Hematopoietic multipotent progenitor cell treated with erythropoietin and hydrocortisone succinate and interleukin-3 and kit ligand, for 8 days (in vitro differentiated cells): Measurements from ENCODE around the gene BAIAP2L1.
"Not testable (repeated sequence)": the region's sequence is repeated elsewhere in the genome, so short reads cannot be mapped to it uniquely, and the experiment has no call there.

Experiments
- DNase-seq: peaks from one replicate; pipeline ENCODE4 v3.0.0-alpha.2; 2015

The BAIAP2L1 gene

DNA sequence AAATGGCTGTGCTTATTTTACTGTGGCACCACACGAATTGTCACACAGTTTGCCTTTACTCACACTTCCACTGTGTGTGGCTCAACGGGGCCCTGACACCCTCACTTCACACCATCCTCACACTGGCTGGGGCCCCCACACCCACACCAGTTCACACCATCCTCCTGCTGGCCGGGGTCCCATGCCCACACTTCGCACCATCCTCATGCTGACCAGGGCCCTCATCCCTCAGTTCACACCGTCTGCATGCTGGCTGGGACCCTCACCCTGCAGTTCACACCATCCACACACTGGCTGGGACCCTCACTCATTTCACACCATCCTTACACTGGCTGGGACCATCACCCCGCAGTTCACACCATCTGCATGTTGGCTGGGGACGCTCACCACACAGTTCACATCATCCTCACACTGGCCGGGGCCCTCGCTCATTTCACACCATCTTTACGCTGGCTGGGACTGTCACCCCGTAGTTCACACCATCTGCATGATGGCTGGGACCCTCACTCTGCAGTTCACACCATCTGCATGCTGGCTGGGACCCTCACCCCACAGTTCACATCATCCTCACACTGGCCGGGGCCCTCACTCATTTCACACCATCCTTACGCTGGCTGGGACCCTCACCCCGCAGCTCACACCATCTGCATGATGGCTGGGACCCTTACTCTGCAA lies 83.4 kb downstream of the BAIAP2L1 start:
- DNase-seq: no peak

DNA sequence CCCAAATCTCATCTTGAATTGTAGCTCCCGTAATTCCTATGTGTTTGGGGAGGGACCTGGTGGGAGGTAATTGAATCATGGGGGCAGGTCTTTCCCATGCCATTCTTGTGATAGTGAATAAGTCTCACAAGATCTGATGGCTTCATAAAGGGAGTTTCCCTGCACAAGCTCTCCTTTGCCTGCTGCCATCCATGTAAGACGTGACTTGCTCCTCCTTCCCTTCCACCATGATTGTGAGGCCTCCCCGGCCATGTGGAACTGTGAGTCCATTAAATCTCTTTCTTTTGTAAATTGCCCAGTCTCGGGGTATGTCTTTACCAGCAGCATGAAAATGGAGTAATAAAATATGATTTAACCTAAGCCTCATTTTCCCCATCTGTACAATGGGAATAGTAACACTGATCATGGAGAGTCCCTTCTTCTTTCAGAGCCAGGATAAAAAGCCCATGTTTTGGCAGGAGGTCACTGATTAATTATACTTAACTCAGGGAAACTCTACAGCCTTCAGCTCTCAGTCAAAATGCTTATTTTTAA lies 84.8 kb downstream of the BAIAP2L1 start:
- DNase-seq: not testable (repeated sequence)

DNA sequence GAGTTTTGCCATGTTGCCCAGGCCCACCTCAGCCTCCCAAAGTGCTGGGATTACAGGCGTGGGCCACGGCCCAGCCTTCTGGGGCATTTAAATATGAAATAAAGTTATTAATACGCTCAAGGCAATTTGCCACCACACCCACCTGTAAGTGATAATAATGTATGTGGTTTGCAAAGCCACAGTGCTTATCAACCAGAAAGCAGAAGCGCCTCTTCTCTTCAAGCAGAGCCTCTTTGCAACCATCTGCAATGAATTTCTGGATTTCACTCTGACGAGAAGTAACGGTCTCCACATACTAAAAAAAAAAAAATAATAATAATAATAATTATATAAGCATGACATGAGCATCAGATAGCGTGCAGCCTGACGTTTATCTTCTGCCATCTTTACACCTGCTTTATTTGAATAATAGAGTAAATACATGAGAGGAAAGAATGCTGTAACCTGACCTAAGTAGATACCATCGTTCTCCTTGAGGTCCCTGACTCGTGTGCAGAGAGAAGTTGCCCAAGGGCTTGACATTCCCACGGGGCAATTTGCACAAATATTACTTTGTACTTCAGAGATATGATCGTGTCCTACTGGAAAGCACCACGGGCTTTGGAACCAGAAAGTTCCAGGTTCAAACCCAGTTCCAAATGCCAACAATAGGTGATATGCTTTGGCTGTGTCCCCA lies 85.4 kb downstream of the BAIAP2L1 start:
- DNase-seq: peak; percentile 81

DNA sequence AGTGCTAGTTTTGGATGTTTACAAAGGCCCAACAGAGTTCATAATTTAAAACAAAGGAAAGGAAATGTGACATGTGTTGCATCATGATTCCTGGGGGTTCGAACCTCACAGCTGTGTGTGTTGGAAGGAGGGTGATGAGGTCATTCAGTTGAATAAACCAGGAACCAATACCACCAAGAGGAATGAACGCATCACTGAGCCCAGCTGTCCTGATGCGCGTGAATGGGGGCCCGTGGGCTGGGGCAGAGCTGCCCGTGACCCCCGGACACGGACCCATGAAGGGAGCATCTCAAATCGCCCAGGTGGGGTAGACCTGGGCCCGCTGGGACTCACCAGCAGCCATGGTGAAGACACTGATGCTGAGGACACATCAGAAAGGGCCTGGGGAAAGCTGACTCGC lies 86.4 kb downstream of the BAIAP2L1 start:
- no peak for DNase-seq

DNA sequence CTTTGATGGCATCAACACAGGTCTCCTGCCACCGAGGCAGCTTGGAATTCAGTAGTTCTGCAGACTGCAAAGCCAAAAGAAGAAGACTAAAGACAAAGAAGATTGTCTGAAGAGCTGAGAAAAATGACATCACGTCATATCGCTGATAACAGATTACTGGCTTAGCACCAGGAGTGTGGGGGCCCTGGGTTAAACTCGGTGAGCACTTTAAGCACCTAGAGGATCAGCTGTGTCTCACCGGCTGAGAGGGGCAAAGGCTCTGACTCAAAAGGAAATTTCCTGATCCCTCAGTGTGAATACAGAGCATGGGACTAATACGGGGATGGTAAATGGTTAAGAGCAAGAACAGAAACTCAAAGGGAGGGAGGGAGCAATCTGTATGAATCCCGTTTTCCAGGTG lies 88.7 kb downstream of the BAIAP2L1 start:
- no peak for DNase-seq

DNA sequence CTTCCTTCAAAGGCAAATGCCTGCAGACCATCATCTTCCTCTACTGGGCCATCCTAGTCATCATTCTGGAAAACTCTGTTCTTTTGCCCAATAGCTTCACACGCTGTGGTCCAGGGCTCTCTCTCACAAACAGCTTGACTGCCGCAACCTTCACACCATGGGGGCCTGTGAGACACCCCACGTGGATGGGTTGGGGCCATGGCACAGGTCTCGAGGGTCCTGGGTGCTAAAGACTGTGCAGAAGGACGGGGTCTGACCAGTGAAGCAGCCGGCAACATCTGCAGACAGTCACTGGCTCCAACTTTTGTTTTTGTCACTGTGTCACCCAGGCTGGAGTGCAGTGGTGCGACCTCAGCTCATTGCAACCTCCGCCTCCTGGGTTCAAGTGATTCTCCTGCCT lies 91.3 kb downstream of the BAIAP2L1 start:
- no peak for DNase-seq

DNA sequence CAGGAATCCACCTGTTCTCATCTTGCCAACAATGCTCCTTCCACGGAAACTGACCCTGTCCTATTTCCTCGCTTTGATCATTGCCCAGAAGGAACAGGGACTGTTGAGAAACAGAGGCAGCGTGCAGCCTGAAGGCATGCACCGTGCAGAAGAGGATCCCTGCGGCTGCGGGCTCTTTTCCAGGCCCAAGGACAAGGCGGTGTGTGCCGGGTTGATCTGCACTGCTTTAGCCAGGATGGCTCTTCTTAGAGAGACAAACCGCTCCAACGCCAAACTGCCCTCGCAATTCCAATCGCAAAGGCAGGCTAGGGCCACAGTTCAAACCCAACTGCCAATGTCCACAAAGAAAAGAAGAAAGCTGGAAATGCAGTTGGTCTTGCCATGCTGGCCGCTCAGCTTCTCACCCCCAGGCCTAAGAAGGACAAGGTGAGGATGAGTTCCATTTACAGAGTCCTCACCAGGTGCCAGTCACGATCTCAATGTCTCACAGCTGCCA lies 92.9 kb downstream of the BAIAP2L1 start:
- DNase-seq: no peak

DNA sequence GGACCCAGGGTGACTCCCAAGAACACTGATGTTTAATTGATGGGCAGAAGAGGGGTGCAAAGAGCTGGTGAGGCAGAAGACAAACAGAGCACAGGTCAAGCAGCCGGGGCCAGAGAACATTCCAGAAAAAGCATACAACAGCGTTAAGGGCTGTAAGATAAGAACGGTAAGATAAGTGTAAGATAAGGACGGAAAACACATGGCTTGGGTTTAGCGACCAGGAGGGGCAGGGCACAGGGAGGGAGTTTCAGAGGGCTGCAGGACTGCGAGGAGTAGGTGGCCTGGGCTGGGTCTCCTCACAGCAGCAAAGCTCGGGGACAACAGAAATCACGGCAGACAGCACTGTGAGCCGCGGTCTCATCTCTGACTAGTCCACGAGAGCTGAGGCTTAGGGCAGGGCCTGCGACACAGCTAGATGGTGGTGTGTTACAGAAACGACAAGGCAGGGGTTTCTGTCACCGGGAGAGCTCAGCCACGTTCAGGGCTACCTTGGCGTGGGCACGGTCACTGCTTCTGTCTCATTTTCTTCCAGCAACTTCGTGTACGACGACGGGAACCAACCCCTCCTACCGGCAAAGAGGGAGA lies 94.8 kb downstream of the BAIAP2L1 start:
- DNase-seq: no peak

DNA sequence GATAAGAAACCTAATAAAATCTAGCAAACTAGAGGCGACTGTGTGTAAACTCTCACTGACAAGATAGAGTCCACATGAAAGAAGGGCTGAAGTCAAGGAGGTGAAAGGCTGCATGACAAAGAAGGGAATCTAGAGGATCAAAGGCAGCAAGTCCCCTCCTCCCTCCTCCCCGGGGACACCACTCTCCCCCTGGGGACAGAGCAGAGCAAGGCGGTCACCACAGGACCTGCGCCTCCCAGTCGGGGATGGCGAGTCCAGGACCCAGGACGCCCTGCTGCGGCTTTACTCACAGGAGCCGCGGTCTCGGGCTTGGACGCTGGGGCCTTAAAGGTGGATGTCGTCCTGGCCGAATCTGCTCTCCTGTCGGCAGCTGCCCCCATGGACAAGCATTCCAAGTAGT lies 97.0 kb downstream of the BAIAP2L1 start:
- DNase-seq: no peak

DNA sequence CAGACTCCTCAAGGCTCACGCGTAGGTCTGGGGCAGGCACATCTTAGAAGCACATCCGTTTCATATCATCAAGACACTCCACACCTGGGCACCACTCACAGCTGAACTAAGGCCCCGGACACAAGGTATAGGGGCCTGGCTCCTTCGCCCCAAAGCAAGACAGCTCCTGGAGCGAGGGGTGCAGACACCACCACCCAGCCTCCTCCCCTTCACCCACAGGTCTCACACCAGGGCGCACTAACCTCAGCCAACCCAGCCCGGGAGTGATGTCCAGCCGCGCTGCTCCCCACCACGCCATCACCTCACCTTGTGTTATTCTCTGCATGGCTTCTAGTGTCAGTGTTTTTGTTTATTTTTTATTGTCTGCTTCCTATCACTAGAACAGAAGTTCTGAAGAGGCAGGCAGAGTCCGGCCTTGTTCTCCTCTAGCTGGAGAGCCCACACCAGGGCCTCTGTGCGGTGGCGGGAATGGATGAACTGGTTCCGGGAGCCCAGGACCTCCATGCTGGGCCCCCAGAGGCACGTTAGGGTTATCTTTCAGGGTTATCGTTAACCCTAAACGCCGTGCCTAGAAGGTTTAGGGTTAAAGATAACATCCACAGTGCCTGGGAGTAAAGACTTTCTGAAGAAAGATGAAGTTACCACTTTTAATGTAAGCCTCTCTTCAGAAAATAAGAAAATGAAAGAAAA lies 97.6 kb downstream of the BAIAP2L1 start:
- no peak for DNase-seq

DNA sequence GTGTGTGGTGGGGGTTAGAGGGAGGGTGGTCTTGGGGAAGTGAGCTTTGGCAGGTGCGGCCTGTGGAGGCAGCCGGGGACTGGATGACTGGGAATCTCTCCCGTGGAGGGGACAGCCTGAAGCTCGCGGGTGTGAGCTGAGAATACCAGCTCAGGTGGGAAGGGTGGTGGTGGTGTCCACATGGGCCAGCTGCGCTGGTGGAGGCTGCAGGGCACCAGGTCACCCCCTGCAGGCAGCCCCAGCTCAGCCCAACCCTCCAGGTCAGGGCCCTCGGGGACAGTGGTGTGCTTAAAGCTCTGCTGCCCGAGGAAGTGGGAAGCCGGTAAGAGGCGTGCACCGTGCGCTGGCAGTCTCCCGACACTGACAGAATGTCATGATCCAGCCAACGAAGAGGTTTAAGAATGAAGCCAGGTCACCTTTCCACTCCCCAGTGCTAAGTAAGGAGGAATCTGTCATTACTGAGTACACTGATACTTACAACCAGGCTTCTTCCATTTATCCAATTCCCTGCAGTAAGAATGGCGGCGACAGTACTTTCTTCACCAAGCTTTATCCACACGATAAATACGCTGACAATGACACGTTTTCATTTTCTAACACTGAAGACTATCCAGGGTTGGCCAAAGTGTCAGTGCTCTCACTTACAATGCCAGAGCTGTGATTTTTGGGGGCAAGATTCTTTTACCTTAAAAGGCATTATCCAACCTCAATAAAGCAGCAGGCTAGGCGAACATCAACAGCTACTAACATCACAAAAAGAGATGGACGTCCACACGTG lies 99.0 kb downstream of the BAIAP2L1 start:
- no peak for DNase-seq

DNA sequence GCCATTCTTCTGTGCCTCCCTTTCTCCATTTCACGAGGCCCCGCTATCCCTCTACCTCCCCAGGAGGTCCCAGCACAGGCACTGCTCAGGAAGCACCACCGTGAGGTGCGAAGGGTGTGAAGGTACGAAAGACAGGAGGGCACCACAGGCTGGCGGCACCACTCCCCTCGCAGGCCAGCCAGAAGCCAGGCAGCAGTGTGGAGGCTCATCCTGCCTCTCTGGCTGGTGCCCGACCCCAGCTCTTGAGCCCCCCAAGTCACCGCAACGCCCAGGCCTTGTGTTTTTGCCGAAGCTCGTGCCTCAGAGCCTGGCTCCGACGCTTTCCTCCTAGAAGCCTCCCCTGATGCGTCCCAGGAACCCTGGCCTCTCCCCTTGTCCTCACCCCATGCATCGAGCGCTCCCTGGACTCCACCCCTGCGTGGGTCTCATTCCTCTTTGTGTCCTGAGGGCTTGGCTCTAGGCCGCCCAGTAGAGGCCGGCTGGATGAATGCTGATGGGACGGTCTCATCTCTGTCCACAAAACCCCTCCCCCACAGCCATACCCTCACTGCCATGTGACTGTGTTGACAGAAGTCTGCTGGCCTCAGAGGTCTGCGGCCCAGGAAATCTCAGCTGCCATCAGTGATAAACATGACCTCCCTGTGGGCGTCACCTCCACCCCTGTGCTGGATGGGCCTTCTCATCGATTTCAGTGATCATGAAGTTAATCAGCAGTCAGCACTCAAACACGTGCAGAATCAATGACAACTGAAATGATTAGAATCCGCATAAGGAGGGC lies 100.1 kb downstream of the BAIAP2L1 start:
- no peak for DNase-seq

DNA sequence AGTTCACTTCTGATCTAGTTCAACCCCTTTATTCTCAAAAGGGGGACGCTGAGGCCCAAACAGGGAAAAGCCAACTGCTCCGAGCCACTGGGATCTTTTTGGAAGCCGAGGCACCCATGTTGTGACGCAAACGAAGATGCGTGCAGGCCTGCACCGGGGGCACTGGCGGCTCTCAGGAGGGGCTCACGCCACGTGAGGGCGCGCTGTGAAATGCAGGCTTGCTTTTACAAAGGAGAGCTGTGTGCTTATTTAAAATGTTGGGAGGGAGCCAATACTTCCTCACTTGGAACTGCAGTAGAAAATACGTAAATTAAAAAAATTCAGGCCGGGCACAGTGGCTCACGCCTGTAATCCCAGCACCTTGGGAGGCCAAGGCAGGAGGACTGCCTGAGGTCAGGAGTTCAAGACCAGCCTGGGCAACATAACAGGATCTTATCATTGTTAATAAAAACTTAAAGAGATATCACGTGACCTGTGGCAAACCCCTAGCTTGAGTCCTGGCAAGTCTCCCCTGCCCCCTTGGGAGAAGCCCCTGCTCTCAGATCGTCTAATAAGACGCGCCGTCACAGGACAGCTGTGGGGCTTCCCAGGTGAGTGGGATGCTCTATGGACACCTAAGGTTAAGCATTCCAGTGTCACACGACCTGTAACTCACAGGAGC lies 103.1 kb downstream of the BAIAP2L1 start:
- no peak for DNase-seq

DNA sequence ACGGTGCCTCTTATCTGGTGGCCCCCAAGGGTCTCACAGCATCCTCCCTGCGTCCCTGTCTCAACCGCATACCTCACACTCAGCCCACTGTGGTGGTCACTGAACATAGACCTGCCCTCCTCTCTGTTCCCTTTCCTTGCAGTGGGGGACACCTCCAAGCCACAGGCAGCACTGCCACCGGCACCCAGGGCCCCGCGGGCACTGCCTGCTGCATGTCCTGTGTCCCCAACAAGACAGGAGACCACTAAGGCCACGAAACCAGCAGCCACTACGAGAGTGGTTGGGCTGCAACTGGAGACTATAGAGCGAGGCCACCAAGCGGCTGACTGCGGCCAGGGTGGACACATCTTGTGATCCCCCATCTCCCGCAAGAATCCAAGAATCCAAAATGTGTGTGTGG lies 104.1 kb downstream of the BAIAP2L1 start:
- no peak for DNase-seq

DNA sequence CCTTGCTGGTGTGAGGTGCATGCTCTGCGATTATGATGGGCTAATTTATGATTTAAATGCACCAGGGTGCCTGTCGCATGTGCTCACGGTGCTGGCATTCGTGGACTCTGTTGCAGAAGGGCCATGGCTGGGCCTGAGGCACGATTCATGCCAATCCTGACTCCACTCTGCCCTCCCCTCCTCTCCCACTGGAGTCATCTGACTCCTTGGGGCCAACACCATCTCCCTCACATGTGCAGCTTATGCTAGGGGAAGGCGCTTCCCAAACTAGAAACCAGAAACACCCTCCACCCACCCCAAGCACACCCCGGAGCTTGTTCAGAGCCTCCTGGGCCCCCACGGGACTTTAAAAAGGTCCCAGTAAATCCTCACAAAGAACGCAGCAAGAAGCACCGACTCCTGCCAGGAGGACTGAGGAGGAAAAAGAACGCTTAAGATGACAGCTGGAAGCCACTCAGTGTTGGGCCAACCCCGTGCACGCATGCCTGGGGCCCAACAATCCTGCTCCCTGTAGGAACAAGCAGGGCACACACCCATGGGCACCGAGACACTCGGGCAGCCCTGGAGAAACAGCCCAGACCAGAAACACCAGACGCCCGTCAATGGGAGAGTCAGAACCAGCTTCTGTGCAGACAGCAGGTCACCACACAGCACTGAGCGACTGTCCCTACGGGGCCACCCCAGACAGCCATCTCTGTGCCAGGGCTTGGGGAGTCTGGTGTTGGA lies 105.3 kb downstream of the BAIAP2L1 start:
- no peak for DNase-seq

DNA sequence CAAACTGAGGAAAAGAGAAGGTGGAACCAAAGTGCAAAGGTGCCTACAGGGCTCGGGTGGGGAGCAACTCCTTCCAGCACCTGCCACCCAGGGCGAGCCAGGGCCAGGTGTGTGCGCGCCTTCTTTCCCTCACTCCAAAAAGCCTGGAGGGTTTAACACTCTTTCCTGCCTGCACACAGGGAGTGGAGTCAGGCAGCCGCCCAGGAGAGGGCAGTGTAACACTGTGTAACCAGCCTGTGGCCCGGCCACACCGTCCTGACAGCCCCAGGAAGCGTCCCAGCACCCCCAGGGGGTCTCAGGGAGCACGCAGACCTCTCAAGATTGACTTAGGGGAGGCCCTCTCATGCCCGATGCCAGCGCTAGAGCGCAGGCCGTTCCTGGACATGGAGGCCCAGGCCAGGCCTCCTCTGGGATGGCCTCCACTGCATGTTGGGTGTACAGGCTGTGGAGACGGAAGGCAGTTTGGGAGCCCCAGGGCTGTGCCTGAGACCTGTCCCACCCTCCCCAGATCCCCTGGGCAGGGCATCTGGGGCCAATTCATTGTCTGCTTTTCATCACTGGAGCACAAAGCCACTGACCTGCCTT lies 106.0 kb downstream of the BAIAP2L1 start:
- peak; percentile 38 for DNase-seq

DNA sequence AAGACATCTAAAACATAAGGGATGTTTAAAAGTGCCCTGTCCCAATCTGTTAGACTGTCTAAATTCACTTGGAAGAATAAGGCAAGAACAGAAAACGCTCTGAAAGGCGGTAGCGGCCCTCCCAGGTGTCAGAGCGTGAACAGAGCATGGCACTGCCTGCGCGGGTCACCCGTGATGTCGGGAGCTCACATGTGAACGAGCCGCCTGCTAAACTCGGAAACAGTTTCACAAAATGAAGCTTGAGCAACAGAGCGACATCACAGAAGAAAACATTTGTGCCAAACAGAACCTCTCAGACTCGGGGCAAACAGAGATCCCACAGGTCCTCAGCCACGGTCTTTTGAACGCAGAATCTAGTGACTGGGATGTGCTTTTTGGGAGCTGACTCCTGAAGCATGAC lies 106.6 kb downstream of the BAIAP2L1 start:
- DNase-seq: no peak

DNA sequence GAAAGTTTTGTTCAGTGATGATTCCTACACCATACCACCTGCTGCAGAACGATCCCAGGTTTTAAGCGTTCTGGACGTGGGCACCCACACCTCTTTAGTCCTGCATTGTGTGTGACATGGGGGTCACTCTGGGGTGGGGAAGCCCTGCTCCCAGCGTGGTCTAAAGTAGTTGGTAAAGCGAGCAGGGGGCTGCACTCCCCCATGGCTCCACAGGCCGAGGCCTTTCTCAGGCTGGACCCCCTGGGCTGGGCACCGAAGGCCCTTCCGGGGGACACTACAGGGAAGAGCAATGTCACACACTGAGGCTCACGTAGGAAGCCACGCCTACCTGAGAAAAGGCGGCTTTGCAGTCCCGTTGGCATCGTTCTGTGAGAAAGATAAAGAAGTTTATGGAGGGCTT lies 107.1 kb downstream of the BAIAP2L1 start:
- no peak for DNase-seq

DNA sequence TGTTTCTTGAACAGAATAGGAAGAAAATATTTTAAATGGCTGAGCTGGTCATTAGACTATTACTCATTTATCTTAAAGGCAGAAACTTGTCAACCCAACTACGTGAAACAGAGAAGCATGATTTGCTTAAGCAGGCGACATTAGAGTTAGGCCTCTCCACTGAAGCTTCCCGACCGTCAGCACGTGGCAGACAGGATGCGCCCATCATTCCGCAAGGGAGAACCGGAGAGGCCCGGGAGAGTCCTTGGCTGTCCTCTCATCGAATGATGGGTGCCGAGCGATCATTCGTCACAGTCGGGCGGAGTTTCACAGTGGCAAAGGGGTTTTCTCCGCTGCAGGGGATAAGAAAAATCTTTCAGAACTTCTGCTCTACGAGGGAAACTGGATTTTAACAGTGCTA lies 107.6 kb downstream of the BAIAP2L1 start:
- no peak for DNase-seq

DNA sequence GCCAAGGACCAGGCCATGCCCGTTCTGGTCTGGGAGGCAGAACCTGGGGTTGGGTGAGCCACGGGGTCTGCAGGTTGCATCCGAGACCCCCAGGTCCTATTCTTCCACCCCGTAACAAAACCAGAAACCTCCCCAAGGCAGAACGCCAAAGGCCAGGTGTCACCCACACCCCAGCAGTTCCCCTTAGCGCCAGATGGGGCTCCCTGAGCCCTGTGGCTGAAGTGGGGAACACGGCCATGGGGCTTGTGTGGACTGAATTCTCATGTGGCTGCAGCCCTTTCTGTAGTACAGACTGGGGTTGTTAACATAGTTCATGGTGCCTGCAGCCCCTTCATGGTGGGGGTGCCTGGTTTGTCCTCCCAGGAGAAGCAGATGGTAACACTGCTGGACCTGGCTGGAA lies 109.2 kb downstream of the BAIAP2L1 start:
- DNase-seq: no peak
